Epithelial cell of proximal tubule (primary cell): ENCODE results near the gene SULT1E1. TPM values are rescaled to one million over a fixed set of nuclear protein-coding genes. Genes with fewer than 3 reads are reported as not detected.

Source experiments
- DNase-seq: peaks from one replicate; pipeline ENCODE4 v3.0.0-alpha.2; 2011; ENCODE audit warnings: low read depth
- H3K4me3 ChIP-seq: 2 replicates; pipeline ENCODE4 v1.5.1; 2011; ENCODE audit warnings: low read depth, mild to moderate bottlenecking, low read length
- CTCF ChIP-seq: conservative IDR thresholded peaks from 2 replicates; pipeline ENCODE4 v1.5.1; 2012; ENCODE audit warnings: low read depth, mild to moderate bottlenecking, low read length
- total RNA-seq: library from RNA; depleted of rRNA; stranded (reverse); fragments of >200 nt; gene quantifications from 2 replicates; pipeline ENCODE4 v1.2.3, GENCODE V29; 2015

Gene SULT1E1
- total RNA-seq = 0.43 TPM in 1 of 2 replicates, not detected in the other

GRCh38 chr4:69860052-69860451 lies at the start of gene SULT1E1:
Gene SULT1E1 (minus strand): TSS chr4:69860145. CDS start chr4:69857644, 2,501 bp downstream.
- TF ChIP-seq CTCF = no peak
- no peak for DNase-seq
- H3K4me3 ChIP-seq = no peak within 1 kb of the TSS

GRCh38 chr4:69909195-69909594 lies 49.2 kb upstream of the SULT1E1 start:
- H3K4me3 ChIP-seq = no peak overlapping the region
- TF ChIP-seq CTCF = no peak
- no peak for DNase-seq

GRCh38 chr4:69907151-69907550 lies 47.2 kb upstream of the SULT1E1 start:
- no peak overlapping the region for H3K4me3 ChIP-seq
- TF ChIP-seq CTCF = no peak
- no peak for DNase-seq

- H3K4me3 ChIP-seq = no peak overlapping the region
- peak; percentile 61 for TF ChIP-seq CTCF
- DNase-seq = no peak
Measured at GRCh38 chr4:69896530-69897116, 36.7 kb upstream of the SULT1E1 start.

- no peak overlapping the region for H3K4me3 ChIP-seq
- TF ChIP-seq CTCF = no peak
- no peak for DNase-seq
Measured at GRCh38 chr4:69894721-69895120, 34.8 kb upstream of the SULT1E1 start.

- no peak overlapping the region for H3K4me3 ChIP-seq
- DNase-seq = no peak
- TF ChIP-seq CTCF = no peak
Measured at GRCh38 chr4:69894186-69894585, 34.2 kb upstream of the SULT1E1 start.

- H3K4me3 ChIP-seq = no peak overlapping the region
- no peak for TF ChIP-seq CTCF
- no peak for DNase-seq
Measured at GRCh38 chr4:69888336-69888735, 28.4 kb upstream of the SULT1E1 start.
